GM13976 (cell line): ENCODE data around the gene HOXB9.

Experiments used
- DNase-seq: peaks from one replicate; pipeline ENCODE4 v3.0.0; 2012; ENCODE audit warnings: low spot score
- in situ Hi-C: fragments of 300-500 bp; cut with MboI; formaldehyde crosslinking; loops from one replicate; pipeline ENCODE4 v1.12.0; 2022; ENCODE audit warnings: low sequenced_read_pairs, mixed read lengths, inconsistent platforms; ENCODE audit not compliant: unreplicated experiment
- TF ChIP-seq, protein P1 (sequence below): IDR thresholded peaks from 2 replicates; pipeline ENCODE4 v1.5.1; 2012; ENCODE audit warnings: borderline replicate concordance, mild to moderate bottlenecking; ENCODE audit not compliant: insufficient read depth; ENCODE audit errors: extremely low read depth, missing control alignments, control extremely low read depth

Gene HOXB9

DNA sequence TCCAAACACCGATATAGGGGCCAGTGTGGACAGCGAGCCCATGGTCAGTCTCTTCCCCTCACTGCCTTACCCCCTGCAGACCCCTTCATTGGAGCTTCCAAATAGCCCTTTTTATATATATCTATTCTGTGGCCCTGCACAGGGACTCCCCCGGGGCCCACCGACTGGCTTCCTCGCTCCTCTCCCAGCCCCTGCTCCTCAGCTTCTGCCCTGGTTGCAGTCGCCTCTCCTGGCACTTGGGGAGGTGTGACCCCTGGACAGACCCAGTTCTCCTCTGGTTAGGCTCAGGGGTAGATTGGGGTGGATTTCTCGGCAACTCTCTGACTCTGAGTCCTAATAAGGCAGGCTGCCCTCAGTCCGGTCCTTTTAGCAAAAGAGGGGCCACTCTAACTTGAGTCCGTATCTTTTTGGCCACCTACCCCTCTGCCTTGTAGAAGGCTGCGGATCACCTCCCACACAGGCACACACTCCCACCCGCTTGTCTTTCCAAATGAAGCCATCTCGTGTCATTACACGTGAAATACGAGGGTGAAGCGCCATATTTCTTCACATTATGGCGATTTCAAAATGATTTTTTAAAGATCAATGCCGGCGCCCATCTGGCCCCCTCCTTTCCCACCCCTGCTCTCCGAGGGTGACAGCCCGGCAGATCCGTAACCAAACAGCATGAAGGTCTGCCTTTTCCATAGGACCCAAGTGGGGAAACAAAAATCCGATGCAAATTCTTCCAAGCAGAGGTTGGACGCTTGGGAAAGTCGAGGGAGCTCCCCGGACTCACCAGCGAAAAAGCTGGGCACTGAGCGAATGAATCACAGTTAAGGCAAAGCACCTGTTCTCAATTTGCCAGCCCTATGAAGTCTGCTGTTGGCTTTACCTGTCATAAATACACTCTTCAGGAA, 1.7 kb upstream of the HOXB9 start:
- TF ChIP-seq, protein P1, sequence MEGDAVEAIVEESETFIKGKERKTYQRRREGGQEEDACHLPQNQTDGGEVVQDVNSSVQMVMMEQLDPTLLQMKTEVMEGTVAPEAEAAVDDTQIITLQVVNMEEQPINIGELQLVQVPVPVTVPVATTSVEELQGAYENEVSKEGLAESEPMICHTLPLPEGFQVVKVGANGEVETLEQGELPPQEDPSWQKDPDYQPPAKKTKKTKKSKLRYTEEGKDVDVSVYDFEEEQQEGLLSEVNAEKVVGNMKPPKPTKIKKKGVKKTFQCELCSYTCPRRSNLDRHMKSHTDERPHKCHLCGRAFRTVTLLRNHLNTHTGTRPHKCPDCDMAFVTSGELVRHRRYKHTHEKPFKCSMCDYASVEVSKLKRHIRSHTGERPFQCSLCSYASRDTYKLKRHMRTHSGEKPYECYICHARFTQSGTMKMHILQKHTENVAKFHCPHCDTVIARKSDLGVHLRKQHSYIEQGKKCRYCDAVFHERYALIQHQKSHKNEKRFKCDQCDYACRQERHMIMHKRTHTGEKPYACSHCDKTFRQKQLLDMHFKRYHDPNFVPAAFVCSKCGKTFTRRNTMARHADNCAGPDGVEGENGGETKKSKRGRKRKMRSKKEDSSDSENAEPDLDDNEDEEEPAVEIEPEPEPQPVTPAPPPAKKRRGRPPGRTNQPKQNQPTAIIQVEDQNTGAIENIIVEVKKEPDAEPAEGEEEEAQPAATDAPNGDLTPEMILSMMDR: no peak
- no peak for DNase-seq
- in situ Hi-C loops: no loop called here

DNA sequence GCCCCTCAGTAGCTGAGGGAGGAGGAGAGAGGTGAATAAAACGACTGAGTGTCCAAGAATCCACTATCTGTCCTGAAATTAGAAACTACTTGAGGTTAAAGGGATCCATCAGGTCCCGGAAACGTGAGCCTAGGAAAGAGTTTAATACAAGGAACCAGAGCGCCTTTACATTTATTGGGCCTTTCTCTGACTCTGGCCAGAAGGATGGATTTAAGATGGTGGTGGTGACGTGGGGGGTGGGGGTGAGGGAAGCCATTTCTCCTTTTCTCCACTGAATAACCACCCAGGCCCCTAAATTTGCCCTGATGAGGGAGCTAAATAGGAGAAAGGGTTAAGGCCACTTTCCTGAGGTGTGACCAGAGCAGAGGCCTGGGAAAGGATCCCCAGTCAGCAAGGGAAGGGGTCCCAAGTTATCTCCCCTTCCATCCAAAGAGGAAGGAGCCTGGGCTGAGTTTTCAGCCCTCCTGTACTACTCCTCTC, 1.0 kb upstream of the HOXB9 start:
- TF ChIP-seq, protein P1: no peak
- no peak for DNase-seq
- in situ Hi-C loops: no loop called here

DNA sequence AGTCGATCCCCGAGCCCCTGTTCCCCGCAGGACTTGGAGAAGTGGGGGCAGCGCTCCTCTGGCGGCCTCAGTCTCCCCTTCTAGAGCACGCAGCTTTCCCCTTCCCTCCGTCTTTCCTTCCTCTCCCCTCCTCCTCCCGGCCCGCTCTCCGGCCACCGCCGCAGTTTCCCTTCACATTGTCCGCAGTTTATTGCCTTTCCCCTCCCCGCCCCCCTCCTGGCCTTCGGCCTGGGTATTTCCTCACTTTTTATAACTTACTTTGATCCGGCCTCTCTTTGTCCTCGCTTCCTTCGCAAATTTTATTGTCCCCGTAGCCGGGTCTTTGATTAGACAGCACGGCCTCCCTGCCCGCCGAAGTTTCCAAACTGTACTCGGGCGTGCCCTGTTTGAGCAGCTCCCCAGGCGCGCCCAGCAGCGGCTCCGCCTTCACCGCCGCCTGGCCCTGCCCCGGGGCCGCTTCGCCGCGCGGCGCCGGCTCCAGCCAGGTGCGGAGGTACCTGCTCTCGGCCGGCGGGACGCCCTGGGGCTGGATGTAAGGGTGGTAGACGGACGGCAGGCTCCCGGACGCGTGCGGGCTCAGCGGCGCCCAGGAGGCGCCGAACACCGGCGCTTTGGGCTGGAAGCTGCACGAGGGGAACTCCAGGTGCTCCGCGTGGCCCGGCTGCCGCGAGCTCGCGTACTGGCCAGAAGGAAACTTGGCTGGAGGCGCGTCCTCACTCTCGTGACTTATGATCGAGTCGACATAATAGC, 488 bp downstream of the HOXB9 start:
- DNase-seq: peak; percentile 79
- in situ Hi-C loops: no loop called here
- TF ChIP-seq, protein P1: no peak

DNA sequence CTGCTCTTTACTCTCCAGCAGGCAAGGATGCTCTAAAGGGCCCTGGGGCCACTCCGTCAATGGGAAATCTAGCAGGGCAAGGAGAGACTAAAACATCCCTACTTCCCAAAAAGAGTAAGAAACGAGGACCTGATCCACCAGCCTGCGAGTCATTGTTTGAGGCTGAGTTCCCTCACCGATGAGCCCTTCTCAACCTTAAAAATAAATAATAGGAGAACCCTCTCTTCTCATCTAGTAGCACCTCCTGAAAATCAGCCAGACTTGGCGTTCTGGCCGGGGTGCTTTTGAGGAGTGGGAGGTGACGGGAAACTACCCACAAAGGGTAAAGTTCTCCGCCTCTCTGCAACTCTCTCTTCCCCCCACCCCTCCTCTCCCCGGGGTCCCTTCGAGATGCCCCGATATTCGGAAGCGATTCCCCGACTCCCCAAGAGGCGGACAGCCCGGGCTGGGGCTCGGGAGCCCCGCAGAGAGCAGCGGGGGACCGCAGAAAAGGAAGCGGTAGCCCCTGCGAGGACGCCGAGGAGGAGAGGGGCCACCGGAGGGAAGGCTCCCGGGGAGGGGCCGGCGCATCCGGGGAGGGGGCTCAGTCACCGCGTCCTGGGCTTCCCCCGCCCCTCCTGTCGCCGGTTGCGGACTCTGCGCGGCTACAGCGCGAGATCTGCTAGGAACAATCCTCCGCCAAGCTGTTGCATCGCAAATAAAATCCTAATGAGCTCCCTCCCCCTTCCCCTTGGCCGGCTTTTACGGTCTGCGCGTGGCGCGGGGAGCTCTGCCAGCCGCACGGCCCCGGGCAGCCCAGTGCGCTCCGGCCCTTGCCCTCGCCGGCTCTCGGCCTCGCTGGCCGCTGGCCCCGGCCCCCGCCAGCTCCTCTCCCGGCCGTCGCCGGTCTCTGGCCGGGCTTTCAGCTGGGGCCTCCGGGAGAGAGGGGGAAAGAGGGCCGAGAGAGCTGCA, 1.3 kb downstream of the HOXB9 start:
- in situ Hi-C loops: no loop called here
- peak; percentile 57 for DNase-seq
- TF ChIP-seq, protein P1: no peak

DNA sequence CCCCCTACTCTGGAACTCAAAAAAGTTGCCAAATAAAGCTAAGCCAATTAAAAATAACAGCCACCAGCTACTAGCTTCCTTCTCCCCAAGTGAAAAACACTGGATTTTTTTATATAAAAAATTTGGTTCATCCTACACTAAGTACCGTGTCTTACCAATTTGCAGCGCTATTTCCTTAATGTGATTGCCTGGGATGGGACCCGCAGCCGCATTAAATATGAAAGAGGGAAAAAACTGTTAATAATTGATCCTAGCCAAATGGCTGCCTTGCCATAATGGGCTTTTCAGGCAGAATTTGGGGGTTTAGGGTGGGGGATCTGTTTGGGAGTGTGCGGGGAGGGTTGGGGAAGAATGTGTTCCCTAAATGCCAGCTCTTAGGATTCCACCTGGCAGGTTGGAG, 2.0 kb downstream of the HOXB9 start:
- TF ChIP-seq, protein P1: no peak
- DNase-seq: no peak
- in situ Hi-C loops: no loop called here

DNA sequence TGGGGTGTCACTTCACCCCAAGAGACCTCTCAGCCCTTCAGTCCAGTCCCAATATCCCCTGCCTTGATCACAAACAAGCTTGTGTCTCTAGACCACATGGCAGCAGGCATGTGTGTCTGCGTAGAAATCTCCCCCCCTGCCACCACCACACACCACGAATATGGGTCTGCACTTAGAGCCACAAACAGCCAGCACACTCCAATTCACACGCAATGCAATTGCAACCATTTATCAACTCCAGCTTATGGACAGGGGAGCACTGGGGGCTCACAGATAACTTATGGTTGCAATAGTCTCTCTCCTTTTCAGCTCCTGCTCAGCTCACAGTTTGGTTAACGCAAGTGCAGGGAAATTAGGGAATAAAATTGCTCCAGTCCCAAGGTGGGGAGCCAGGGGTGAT, 2.6 kb downstream of the HOXB9 start:
- in situ Hi-C loops: no loop called here
- no peak for DNase-seq
- TF ChIP-seq, protein P1: no peak
